Ramos (cell line): Measurements from ENCODE around the gene SCYGR8.

Experiments
- in situ Hi-C: fragments of 300-500 bp; cut with MboI; formaldehyde crosslinking; loops from one replicate; pipeline ENCODE4 v1.14.3; 2022; ENCODE audit warnings: low sequenced_read_pairs; ENCODE audit not compliant: unreplicated experiment

SCYGR8 gene

DNA sequence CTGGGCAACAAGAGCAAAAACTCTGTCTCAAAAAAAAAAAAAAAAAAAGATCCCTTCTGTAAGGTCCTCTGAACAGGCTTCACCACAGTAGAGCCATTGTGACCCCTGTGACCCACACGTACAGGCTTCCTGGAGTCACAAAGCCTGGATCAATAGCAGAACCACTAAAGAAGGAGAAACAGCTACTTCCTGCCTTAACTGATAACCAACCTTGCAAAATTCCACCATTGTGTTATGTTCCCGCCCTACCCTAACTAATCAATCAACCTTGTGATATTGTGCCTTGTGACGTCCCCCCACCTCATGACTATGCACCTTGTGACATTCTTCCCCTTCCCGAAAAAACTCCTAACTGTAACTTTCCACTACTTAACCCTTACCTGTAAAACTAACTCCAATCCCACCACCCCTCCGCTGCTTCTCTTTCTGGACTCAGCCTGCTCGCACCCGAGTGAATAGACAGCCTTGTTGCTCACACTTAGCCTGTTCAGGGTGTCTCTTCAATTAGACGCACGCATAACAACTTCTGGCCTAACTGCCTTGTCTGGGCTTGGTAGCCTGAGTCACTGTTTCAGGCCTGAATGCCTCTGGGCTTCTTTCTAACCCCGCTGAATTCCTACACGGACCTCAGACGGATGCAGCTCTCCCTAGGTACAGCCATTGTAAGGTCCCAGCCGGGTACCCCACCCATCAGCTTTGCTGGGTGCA is 13.9 kb downstream of the SCYGR8 start:
- in situ Hi-C loops, result loop anchor here (10.0 kb wide), 1 partner anchor 635 kb away; no protein-coding TSS in a partner anchor

DNA sequence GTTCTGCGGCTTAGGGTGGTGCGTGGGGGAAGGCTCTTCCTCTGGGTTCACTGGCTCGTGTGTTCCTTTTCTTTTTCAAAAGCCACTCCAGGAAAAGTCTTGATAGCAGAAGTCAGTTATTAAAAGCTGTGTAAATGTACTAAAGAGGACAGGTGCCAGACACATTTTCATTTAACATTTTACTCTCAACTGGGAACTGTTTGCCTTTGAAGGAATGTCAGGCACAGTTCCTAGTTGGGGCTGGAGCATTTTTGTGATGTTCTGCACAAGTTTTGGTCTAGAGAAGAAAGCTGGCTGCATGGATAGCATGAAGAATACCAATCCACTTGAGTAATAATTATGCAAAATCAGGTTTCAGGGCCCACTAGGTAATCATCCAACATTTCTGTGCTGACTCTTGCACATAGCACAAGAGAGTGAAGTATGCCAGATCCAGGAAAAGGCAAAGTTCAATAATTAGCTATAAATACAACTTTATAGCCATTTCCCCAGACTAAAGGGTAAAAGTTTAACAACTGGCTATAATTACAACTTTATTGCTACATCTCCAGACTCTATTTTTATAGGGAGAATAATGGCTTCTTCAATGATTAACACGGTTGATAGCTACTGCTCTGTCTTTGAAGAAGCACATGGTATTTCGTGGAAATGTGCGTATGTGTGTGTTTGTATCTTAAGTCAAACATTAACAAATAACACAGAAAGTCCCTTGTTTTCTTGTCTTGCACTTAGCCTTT is 16.2 kb downstream of the SCYGR8 start:
- in situ Hi-C loops, result loop anchor here (10.0 kb wide), 1 partner anchor 637 kb away; no protein-coding TSS in a partner anchor

DNA sequence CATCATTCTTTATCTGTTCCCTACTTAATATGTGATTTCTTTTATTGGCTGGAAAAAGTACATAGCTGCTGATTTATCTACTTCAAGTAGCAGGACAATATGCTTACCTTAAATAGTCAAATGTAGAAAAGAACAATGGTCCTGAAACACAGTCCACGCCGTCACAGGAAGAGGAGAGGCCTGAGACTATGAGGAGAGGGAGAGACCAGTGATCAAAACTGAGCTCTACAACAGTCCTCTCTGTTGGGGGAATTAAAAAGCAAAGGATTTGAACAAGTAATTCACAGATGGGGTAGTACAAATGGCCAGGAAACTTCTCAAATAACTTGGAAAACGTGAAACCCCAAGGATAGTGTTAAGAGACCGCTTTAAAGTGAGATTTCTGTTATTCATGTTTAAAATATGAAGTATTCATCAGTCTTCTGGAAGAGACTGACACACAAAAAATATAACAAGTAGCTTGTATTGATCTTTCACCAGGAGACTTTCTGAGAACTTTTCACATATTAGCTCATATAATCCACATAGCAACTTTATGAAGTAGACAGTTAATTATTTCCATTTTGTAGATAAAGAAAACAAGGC is 20.2 kb downstream of the SCYGR8 start:
- in situ Hi-C loops, result loop anchor here (10.0 kb wide), 1 partner anchor 641 kb away; no protein-coding TSS in a partner anchor

DNA sequence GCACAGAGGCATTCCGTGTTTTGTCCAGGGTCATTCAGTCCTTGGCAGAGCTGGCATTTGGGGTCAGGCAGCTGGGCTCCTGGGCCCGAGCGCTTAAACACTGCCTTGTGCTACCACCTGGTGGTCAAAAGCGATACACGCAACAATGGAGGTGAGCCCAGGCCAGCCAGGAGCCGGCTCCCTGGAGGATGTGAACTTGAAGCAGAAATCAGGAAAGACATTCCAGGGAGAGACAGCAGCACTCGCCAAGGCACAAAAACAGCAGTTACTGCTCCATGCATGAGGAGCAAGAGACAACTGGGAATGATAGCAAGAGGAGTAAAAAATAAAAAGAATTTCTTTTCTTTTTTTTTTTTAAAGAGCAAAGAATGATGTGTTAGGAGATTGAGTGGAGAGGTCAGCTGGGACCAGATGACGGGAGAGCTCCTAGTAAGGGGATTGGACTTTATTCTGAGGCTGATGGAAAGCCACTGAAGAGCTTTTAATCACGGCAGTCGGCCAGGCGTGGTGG is 20.7 kb downstream of the SCYGR8 start:
- in situ Hi-C loops, result loop anchor here (10.0 kb wide), 1 partner anchor 642 kb away; no protein-coding TSS in a partner anchor

DNA sequence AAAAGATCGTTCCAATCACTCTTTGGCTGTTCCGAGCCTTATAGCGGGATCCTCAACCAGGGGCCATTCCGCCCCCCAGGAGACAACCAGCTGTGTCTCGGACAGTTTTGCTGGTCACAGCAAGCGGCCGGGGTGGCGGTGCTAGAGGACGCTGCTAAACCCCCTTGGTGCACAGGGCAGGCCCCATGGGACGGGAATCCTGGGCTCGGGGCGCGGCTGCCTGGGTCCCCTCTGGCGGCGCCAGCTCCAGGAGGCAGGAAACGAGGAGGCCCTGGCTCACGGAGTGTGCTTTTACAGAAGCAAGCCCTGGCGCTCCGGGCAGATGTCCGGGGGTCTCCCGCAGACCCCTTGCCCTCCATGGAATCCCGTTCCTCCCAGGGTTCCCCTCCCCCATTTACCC is 22.1 kb downstream of the SCYGR8 start:
- in situ Hi-C loops, result loop anchor here (10.0 kb wide), 1 partner anchor 643 kb away; no protein-coding TSS in a partner anchor

DNA sequence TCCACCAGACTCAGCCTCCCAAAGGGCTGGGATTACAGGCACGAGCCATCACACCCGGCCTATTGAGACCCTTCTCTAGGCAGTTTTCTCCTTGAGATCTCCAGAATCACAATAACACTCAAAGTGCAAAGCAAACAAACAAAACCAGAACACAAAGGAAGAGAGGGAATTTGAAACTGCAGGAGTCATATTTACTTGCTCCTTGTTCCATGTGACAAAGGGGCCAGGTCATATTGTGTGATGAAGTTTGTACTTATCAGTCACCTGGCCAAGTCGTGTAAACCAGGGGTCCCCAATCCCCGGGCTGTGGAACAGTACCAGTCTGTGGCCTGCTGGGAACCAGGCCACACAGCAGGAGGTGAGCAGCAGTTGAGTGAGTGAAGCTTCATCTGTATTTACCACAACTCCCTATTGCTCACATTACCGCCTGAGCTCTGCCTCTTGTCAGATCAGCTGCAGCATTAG is 26.5 kb downstream of the SCYGR8 start:
- in situ Hi-C loops, result no loop called here

DNA sequence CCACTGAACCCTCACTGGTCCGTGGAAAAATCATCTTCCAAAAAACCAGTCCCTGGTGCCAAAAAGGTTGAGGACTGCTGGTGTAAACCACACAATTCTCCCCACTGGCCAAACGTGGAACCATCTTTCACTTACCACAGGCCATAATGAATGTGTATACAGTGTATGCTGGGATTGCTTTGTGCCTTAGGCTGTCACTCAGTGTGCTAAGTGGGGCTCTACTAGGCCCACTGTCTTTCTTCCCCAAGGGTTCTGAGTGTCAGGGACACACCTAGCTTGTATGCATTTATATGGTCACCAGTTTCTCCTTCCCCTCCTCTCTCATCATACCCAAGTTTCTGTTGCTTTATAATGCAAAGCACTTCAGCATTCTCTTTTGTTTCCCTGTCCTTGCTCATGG is 27.2 kb downstream of the SCYGR8 start:
- in situ Hi-C loops, result no loop called here

DNA sequence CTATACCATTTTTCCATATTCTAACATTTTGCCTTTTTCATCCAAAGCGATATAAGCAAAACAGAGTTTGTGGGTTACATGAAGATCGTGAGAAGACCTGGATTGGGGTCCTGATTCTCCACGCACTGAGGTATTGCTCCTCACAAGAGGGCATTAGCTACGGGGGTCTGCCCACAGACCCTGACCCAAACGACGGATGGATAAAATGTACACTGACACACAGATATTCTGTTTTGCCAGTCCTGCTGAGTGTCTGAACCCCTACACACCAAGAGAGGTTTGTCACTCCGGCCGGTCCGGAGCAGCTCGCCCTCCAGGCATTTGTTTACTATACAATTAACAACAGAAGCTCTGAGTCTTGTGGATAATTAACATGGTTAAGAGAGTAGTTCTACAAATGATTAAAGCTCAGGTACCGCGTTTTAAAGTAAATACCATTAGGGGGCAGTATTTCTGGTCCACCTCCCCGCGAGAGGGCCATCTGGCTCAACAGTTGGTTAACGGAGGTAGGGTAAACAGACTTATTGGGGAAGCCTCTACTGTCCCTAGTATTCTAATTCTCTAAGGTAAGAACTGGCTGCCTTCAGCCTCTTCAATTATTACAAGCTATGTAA is 28.4 kb downstream of the SCYGR8 start:
- in situ Hi-C loops, result no loop called here

DNA sequence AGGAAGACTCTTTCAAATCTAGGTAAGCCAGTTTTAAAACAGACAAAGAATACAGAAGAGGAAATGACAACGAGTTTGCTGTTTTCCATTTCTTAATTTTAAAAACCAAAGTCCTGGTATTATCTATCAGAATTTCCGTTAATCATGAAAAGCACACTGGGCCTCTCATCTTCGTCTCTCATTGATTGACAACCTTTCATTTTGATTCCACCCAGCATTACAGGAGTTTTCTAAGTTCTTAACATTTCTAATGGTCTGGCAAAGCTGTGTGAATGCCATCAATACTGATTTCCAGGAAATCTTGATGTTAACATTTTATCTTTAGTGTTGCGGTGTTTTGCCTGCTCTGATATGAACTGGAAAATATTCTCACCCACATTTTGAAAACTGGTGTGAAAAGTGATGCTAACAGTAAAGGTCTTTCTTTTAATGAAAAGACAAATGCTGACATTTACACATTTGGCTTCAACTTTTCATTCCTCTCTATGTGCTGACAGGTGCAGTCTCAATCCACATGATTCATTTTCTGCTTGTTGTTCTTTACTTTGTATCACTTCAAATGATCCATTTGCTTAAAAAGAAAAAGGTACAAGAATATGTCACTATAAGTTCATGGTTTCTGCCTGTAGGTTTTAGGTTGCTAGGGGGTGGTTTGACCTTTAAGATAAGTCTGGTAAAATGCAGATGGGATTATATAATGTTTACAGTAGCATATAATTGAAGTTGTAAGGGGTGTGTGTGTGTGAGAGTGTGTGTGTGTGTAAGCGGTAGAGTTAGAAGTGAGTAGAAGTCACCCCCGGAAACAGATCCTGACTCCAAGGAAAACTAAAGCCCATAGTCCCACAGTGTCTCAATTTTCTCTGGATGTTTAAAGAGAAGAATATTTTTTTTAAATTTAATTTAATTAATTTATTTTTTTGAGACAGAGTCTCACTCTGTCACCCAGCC is 29.5 kb downstream of the SCYGR8 start:
- in situ Hi-C loops, result no loop called here

DNA sequence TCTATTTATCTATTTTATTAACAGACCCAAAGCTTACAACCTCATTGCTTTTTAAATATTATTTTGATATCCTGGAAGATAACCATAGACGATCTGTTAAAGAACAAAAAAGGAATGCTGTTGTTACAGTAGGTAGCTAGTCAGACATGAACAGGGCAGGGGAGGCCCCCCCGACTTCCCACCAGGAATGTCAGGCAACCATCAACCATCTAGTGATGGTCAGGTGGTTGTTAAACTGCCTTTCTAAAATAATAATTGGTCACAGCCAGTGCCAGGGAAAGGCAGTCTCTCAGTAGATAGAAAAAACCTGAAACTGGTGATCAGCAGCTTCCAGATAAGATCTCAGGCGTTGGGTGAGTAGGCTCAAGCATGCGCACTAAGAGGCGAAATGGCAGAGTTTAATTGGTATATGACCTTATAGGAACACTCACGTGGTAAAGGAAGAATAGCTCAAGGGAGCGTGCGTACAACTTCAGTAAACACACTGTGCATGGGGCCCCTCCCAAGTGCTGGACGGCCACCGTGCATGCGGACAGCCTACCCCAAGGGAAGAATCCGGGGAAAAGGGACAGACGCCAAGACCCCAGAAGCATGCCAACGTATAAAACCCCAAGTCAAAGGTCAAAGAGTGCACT is 35.4 kb downstream of the SCYGR8 start:
- in situ Hi-C loops, result no loop called here

DNA sequence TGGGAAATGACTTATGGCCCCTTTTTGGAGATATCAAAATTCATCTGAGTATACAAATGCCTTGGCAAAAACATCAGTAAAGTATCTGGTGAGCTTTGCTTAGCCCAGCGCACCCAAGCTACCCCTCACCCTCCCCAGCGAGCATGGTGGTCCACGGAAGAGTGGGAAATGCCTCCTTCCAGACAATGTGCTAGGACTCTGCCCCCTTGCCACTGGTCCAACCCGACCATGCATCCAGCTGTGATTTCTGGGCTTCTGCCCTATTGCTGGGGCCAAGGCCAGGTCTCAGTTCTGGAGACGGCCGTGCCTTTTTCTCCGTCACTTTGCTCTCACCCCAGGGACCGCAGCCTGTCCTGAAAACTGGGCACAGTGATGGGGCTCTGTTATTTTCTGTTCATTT is 36.1 kb downstream of the SCYGR8 start:
- in situ Hi-C loops, result no loop called here

DNA sequence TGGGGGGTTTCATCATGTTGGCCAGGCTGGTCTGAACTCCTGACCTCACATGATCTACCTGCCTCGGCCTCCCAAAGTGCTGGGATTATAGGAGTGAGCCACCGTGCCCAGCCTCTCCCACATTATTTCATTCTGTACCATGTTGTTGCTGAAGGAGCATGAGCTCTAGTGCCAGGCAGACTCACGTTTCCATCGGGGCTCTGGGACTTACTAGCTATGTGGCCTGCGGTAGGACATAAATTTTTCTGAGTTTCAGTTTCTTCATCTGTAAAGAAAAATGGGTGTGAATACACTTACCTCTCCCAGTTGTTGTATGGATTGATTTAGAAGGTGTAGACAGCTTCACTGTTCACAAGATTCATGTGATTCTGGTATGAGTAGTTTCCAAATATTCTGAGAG is 37.1 kb downstream of the SCYGR8 start:
- in situ Hi-C loops, result no loop called here

DNA sequence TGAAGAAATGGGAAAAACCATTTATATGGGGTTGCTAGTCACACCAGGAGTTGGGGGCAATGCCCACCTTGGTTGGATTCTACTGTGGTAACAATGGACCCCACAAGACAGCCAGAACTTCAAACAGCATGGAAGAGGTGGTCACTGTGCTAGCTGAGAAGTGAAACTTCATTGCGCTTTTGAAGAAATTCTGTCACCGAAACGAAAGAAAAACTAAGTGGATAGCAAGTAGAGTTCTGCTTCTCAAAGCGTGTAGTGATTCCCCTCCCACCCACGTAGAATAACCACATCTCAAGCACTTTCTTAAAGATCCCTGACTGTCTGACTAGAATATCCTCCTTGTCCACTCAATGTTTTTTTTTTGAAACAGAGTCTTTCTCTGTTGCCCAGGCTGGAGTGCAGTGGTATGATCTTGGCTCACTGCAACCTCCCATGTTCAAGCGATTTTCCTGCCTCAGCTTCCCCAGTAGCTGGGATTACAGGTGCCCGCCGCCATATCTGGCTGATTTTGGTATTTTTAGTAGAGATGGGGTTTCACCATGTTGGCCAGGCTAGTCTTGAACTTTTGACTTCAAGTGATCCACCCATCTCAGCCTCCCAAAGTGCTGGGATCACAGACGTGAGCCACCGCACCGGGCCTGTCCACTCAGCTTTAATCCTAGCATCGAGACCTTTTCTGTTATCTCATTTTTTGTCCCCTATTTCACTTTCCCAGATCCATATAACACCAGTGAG is 37.9 kb downstream of the SCYGR8 start:
- in situ Hi-C loops, result no loop called here

DNA sequence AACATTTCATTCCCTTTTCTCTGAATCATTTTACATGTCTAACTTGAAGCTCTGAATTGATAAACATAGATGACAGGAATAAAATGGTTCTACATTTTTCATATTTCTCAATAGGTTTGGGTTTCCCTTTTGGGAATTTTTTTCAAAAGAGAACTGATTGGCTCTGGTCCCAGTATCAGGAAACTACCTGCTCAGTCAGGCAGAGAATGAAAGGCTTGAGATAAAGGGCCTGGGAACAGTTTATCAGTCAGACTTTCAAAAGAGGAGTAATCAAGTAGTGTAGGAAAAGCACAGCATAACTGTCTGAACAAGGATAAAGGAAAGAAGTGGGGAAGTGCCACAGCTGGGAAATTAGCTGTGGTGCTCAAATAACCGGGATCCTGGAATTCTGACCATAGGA is 39.6 kb downstream of the SCYGR8 start:
- in situ Hi-C loops, result no loop called here

DNA sequence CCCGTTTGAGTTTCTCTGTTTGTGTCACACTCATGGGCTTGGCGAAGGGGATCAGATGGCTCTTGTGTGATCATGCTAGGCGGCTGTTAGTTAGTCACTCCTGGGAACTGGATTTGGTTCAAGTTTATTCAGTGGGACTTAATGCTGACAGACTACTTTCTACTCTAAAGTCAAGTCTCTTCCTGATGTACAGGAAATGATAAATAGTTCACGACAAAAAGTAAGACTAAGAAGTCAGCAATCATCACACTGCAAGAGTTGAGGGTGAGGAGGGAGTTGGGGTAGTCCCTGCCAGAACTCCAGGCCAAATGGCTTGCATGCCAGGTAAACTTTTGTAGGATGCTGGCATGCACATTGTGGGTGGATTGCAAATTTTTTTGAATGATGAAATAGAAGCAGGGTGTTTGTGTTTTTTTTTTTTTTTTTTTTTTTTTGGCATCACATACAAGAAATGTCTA is 42.9 kb downstream of the SCYGR8 start:
- in situ Hi-C loops, result no loop called here

DNA sequence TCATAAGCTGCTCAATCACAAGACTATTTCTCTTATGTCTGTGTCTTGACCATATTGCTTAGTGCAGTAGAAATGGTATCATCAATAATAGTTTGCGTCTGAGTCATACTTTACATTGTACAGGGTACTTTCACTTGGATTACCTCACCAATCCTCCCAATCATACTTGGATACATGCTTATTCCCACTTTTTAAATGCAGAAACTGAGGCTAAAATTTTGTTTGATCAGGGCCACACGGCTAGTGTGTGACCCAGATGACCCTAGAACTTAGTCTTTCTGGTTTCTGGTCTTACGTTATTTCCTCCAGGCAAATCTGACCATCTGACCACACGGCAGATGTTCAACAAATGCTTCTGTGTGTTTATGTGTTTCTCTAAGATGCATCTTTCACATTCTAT is 44.1 kb downstream of the SCYGR8 start:
- in situ Hi-C loops, result no loop called here

DNA sequence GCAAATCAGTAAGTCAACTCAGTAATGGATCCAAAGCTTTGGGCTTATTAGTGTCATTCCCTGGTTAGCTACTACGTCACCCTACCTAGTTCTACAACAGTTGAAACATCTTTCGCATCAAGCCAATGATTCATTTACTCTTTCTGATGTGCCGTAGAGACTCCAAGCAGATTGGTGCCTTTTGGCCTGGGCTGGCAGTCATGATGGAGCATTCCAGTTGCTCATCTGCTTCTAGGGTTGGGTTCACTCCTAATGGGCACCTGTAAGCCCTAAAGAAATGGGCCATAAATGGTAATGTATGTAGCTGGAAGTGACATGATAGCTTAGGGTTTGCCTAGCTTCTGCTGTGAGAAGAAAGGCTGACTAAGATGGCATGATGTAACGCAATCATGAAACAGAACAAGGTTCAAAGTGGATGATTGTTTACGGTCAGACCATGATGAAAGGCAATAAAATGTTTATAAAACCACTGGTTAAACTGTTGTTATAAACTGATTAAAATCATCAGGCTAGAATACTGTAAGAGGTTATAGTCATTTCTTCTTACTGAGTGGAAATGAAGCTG is 47.5 kb downstream of the SCYGR8 start:
- in situ Hi-C loops, result no loop called here
